NCI-H1436 (cell line): ENCODE data around the gene VPS54.

ENCODE experiments used
- DNase-seq: peaks from one replicate; lab custom pipeline; 2025; lab: John Stamatoyannopoulos, UW

VPS54 gene

DNA sequence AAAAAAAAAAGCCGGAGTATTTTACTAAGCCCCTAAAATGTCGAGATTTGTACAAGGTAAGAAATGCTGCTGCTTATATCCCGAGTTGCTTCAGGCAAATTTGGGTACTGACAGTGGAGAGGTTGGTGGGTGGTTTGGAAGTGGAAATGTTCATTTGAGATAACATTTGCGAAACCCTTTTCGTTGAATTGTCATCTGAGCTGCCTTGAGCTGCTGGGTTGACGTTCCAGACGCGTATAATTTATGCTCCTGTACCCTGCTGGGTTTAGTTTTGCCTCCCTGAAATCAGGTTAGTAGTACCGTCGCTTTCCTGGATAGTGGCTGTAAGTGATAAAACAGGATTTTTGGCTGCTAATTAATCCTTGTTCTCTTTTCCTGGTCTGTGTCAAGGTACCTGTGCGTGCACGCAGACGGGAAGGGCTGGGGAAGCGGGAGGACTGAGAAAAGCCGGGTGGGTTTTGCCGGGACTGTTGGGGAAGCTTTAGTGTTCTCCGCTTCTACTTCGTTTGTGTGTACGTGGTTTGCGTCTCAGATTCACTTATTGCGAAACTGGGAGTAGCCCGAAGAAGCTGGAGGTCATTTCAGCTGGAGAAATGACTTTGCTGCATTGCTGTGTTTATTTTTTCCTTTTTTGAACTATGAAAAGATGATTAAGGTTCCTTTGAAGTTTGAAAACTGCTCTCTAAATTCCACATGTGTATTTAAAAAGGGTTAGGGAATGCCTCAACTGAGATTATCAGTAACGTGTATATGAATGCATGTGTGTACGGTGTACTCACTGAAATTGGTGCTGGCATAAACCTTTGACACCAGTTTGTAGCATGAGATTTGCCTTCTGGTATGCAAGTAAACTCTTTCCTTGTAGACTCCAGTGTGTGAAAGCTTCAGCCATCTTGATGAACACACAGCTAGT, 176.8 kb downstream of the VPS54 start:
- no peak for DNase-seq
